ENCODE measurements around the gene UNK.
"Not testable (repeated sequence)": the region's sequence is repeated elsewhere in the genome, so short reads cannot be mapped to it uniquely, and the experiment has no call there.

The UNK gene

DNA sequence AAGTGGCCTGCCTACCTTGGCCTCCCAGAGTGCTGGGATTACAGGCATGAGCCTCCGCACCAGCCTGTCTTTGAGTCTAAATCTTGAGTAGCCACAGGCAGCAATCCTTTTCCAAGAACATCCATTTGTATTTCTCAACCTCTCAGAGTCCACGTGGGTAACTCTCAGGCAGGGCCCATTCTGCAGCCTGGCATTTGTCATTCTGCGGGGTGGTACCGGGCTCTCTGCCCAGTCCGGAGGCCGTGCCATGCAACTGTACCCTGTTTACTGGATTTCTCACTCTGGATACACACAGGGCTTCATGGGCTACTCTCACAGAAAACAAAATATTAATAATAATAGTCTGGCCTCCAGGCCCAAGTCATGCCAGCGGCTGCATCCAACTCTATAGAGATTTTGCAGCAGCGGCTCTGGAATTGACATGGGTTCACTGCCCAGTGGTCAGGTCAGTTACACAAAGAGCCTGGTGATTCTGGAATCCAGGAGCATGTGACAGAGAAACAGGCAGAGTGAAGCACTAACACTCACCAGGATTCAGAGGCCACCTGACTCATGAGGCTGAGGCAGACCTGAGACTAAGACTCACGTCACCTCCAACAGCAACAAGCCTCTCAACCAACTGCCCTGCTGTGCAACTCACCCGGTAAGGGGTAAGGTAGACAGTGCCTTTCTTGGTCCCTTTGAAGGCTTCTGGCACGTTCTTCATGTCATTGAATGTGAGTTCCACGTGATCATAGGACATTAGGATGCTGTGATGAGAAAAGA is 66.5 kb downstream of the UNK start:
- TF ChIP-seq, protein P1, sequence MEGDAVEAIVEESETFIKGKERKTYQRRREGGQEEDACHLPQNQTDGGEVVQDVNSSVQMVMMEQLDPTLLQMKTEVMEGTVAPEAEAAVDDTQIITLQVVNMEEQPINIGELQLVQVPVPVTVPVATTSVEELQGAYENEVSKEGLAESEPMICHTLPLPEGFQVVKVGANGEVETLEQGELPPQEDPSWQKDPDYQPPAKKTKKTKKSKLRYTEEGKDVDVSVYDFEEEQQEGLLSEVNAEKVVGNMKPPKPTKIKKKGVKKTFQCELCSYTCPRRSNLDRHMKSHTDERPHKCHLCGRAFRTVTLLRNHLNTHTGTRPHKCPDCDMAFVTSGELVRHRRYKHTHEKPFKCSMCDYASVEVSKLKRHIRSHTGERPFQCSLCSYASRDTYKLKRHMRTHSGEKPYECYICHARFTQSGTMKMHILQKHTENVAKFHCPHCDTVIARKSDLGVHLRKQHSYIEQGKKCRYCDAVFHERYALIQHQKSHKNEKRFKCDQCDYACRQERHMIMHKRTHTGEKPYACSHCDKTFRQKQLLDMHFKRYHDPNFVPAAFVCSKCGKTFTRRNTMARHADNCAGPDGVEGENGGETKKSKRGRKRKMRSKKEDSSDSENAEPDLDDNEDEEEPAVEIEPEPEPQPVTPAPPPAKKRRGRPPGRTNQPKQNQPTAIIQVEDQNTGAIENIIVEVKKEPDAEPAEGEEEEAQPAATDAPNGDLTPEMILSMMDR (IDR thresholded peaks at IDR 0.05; ENCODE audit: low read depth, low read length) = no peak

DNA sequence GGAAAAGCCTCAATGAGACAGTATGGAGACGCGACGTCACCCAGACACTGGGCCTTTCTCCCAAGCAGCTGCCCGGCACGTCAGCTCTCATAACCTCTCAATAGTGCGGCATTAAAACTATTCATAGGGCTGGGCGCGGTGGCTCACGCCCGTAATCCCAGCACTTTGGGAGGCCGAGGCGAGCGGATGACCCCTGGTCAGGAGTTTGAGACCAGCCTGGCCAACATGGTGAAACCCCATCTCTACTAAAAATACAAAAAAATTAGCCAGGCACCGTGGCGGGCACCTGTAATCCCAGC is 67.0 kb downstream of the UNK start:
- H3K4me3 ChIP-seq (ENCODE audit: low read depth, low read length) = not testable (repeated sequence)

More for the DNA sequence above, 66.5 kb downstream of the UNK start:
- no peak overlapping the region for H3K4me3 ChIP-seq (ENCODE audit: low read depth, low read length)

DNA sequence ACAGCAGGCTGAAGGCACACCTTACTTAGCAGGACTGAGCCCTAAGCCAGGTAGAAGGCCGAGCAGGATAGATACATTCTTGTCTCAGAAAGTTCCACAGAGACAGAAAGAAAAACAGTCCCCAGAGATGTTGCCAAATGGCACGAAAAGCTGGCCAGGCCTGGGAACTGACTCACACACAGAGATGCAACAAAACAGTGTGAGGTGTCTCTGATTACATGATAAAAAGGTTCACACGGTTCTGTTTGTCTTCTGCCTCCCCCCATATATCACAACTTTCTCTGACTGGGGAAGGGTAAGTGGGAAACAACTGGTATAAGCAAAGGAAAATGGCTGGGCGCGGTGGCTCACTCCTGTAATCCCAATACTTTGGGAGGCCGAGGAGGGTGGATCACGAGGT is 68.8 kb downstream of the UNK start:
- TF ChIP-seq, protein P1 (IDR thresholded peaks at IDR 0.05; ENCODE audit: low read depth, low read length) = no peak
- H3K4me3 ChIP-seq (ENCODE audit: low read depth, low read length) = no peak overlapping the region

DNA sequence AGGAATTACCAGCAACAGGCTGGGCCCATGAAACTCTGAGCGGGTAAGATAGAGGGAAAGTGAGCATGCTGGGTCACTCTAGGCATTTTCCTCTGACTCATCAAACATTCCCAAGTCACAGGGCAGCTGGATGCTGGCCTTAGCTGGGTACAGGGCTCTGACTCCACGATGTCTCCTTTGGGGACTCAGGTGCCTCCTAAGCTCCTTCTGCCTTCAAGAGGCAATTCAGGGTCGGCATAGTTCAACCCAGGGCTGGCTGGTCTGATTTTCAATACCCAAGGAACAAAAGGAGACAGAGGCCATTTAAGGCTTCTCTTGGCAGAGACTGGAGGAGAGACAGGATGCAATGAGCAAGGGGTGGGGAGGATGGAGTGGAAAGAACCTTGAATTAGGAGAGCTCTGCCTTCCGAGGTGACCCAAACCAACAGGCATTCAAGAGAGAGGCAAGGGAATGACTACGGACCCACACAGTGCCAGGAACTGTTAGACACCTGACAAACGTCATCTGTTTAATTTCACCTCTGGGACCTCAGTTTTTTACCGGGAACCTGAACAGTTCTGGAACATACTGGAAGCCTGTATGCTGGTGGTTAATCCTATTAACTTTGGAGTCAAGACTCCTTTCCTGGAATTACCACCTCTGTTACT is 69.6 kb downstream of the UNK start:
- peak overlapping the region; percentile 83 for H3K4me3 ChIP-seq (ENCODE audit: low read depth, low read length)
- TF ChIP-seq, protein P1 (IDR thresholded peaks at IDR 0.05; ENCODE audit: low read depth, low read length) = no peak

DNA sequence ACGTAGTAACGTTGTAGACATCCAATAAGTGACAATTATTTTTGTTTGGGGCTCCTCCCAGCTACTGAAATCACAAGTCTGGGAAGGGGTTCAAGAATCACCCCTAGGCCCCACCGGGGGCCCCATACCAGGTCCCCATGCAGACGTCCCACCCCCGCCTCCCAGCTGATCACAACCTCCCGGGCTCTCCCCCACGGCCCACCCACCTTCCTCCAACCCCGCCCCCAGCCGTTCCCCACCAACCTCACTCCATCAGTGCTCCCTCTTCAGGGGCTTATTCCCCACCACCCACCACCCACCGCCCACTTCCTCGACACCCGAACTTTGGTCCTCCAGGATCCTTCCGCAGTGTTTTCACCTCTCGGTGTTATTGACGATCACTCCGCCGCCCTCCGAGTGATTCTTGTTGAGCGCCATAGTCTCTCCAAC is 70.3 kb downstream of the UNK start:
- TF ChIP-seq, protein P1 (IDR thresholded peaks at IDR 0.05; ENCODE audit: low read depth, low read length) = no peak
- H3K4me3 ChIP-seq (ENCODE audit: low read depth, low read length) = peak overlapping the region; percentile 83

DNA sequence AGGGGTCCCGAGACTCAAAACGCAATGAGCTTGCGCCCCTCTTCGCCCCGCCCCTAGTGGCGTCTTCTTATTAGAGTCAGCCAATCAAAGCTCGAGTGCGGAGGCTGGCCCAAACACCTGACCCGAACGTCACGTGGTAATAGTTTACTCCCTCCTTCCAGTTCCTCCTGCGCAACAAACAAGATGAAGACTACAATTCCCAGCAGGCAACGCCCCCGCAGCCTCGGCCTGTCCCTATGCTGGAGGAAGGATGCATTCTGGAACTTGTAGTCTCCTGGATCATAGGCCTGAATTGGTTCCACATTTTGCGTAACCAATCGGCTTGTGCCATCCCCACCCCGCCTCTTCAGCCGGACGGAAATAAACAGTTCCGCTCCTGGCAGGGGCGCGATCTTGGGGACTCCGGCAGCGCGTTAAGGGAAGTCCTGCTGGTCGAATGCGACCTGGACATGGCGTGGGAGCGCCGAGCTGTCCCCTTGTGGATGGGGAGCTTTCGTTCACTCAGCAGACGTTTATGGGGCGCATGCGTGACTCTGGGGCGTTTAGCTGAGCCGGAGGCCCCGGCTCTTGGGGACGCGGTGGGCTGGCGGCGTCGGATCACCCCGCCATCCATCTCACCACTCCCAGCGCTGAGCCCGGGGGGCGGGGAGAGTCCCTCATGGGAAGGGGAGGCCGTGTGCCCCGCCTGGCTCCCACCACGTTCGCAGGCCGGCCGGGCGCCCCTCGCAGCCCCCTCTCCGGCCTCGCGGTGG is 70.9 kb downstream of the UNK start, which contains the start of gene WBP2:
TSS of gene WBP2 (minus strand) at position 26 of the 752 bp plus-strand sequence. CDS start 38 bp downstream, outside the sequence.
- H3K4me3 ChIP-seq (ENCODE audit: low read depth, low read length) = peak within 1 kb of the TSS; percentile 83
- TF ChIP-seq, protein P1 (IDR thresholded peaks at IDR 0.05; ENCODE audit: low read depth, low read length) = no peak; the same call in 1 of the 2 replicates

DNA sequence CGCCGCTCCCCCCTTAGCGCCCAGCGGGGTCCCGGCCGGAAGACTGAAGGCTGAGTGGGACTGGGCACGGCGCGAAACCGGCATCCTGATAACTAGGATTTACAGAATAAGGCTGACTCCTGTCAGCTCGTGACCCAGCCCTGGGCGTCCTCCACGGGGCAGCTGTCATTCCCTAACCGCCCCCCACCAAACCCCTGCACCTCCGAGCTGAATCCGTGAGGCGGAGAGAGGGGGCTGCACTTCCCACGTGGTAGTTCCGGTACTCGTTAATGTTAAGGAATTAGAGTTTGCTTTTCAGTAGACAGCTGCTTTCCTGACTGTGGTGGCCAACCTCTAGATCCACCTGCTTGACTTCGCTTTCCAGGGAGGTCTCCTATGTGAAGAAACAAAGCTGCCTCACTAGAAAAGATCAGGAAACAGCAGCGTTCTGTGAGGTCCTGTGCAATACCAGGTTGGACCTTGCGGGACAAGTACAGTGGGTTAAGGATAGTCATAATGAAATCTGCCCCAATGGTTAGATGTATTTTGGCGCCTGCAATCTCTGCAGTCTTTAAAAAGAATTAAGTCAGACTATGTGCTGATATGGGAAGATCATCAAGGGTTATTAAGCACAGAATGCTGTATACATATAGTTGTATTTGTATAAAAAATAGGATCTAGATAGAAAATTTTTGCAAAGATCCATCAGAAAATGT is 71.6 kb downstream of the UNK start:
- TF ChIP-seq, protein P1 (IDR thresholded peaks at IDR 0.05; ENCODE audit: low read depth, low read length) = peak; percentile 44
- peak overlapping the region; percentile 83 for H3K4me3 ChIP-seq (ENCODE audit: low read depth, low read length)

DNA sequence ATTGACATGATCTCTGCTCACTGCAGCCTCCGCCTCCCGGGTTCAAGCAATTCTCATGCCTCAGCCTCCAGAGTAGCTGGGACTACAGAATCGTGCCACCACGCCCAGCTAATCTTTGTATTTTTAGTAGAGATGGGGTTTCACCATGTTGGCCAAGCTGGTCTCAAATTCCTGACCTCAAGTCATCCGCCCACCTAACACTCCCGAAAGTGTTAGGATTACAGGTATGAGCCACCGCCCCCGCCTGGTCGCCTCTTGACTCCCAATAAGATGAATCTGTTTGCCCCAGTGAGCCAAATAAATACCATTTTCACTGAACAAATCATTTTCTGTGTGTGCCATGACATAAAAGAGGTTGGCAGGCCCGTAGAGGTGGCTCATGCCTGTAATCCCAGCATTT is 74.8 kb downstream of the UNK start:
- H3K4me3 ChIP-seq (ENCODE audit: low read depth, low read length) = not testable (repeated sequence)

All from WI38 (cell line).